ENCODE measurements around the gene EIF3K. TPM values are rescaled to one million over a fixed set of nuclear protein-coding genes. Genes with fewer than 3 reads are reported as not detected.

Gene EIF3K
- total and polyA plus RNA-seq, 2 of the 8 experiments (the other 6 are each of a cell fraction or from before 2014, with no cell fraction given), result 329 to 937 TPM

DNA sequence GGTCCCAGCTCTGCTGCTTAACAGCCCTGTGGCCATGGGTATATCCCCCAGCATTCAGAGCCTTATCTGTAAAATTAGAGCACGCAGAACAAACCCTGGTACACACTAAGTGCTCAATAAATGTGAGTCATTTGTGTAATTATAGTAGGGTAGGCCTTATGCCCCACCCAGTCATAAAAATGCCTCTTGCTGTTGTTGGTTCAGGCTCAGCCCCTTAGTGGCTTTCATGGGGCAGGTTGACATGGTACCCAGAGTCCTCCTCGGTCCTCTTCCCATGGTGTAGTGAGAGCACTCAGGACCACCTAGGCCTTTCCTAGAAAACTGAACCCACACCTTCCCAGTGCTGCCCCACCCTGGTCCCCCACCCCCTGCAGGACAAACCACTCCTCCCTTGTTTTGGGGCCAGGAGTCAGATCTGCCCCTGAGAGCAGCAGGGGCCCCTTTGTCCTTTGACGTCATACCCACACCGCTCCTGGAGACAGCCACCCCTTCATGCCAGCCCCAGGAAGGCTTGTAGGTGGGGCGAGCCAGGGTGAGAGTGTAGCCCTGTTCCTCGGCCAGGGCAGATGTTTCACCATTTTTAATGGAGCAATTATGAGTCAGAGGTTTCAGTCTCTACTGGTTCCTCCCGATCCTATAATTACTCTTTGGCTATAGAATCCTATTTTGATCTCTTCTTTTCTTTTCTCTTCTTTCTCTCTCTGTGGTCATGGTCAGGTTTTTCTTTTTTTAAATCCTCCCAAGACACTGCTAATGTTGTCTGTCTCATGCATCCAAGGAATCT lies 65.3 kb downstream of the EIF3K start (continued):
- TF ChIP-seq CTBP2 (IDR thresholded peaks at IDR 0.05; ENCODE audit: borderline replicate concordance, insufficient read depth, insufficient read length, low read length), result no peak
- no peak; a peak in 1 of 4 replicates for TF ChIP-seq RAD21 (IDR thresholded peaks at IDR 0.05 in 1 of 2, conservative IDR thresholded peaks at IDR 0.05 in 1 of 2; ENCODE audit: low read depth in 2 of 2, low read length in 2 of 2)
- TF ChIP-seq POLR2A (IDR thresholded peaks at IDR 0.05; ENCODE audit: control extremely low read depth in 1 of 2, low read depth in 2 of 2, low read length in 2 of 2), result peak; percentile 2 to 14
- TF ChIP-seq TBP (IDR thresholded peaks at IDR 0.05; ENCODE audit: low read depth, low read length), result no peak
- TF ChIP-seq ATF3 (IDR thresholded peaks at IDR 0.05; ENCODE audit: insufficient read depth, low read depth, low read length), result no peak
- TF ChIP-seq EZH2 (IDR thresholded peaks at IDR 0.05; ENCODE audit: low read depth, low read length, severe bottlenecking), result no peak
- no peak for TF ChIP-seq JUN (IDR thresholded peaks at IDR 0.05; ENCODE audit: low read depth, low read length)

All from H1 (cell line).